GM23338 (cell line): ENCODE data around the gene TJP2. TPM values are rescaled to one million over a fixed set of nuclear protein-coding genes. Genes with fewer than 3 reads are reported as not detected.
A peak's percentile ranks its signal among the peaks of the same experiment; 100 is the strongest.

ENCODE experiments used
- ATAC-seq: fragments of 200-7000 bp; cut with Tn5 transposase; 3 replicates; pipeline ENCODE4 v1.9.1; 2020
- DNase-seq: peaks from one replicate; pipeline ENCODE4 v3.0.0-alpha.2; 2015; ENCODE audit warnings: low spot score
- H2AFZ ChIP-seq: fragments of 200-600 bp; sonication (generic); 2 replicates; pipeline ENCODE4 v1.8.0; 2016; ENCODE audit warnings: antibody characterized with exemption, mild to moderate bottlenecking, moderate library complexity
- H3F3A ChIP-seq: fragments of 200-600 bp; sonication (generic); replicated peaks from 2 replicates; pipeline ENCODE4 v1.8.0; 2017; ENCODE audit warnings: antibody characterized with exemption, mixed run types, low read depth
- H3K27ac ChIP-seq: fragments of 200-600 bp; sonication (generic); 2 replicates; pipeline ENCODE4 v1.6.1; 2016; ENCODE audit warnings: low read depth
- H3K27me3 ChIP-seq: fragments of 200-600 bp; sonication (generic); 2 replicates; pipeline ENCODE4 v1.8.0; 2016; ENCODE audit warnings: mild to moderate bottlenecking, mixed run types, moderate library complexity; ENCODE audit not compliant: insufficient read depth
- H3K36me3 ChIP-seq: fragments of 200-600 bp; sonication (generic); 2 replicates; pipeline ENCODE4 v1.8.0; 2016; ENCODE audit warnings: mild to moderate bottlenecking; ENCODE audit not compliant: insufficient read depth
- H3K4me1 ChIP-seq: fragments of 200-600 bp; sonication (generic); 2 replicates; pipeline ENCODE4 v1.8.0; 2016; ENCODE audit warnings: mild to moderate bottlenecking, moderate library complexity; ENCODE audit not compliant: insufficient read depth
- H3K4me2 ChIP-seq: fragments of 200-600 bp; sonication (generic); 2 replicates; pipeline ENCODE4 v1.7.1; 2017; ENCODE audit warnings: mixed run types
- H3K4me3 ChIP-seq: fragments of 200-600 bp; sonication (generic); 2 replicates; pipeline ENCODE4 v1.6.1; 2016; ENCODE audit warnings: mixed run types
- H3K79me2 ChIP-seq: fragments of 200-600 bp; sonication (generic); replicated peaks from 2 replicates; pipeline ENCODE4 v1.8.0; 2017; ENCODE audit warnings: mild to moderate bottlenecking; ENCODE audit not compliant: insufficient read depth
- H3K9me2 ChIP-seq: fragments of 200-600 bp; sonication (generic); 2 replicates; pipeline ENCODE4 v1.8.0; 2017; ENCODE audit not compliant: insufficient read depth
- H4K20me1 ChIP-seq: fragments of 200-600 bp; sonication (generic); replicated peaks from 2 replicates; pipeline ENCODE4 v1.8.0; 2017; ENCODE audit warnings: mild to moderate bottlenecking; ENCODE audit not compliant: insufficient read depth
- H3K27ac Mint-ChIP-seq: 2 replicates; pipeline ENCODE4 v1.8.0; 2020; ENCODE audit warnings: inconsistent platforms, mild to moderate bottlenecking, moderate library complexity, mixed read lengths
- H3K27me3 Mint-ChIP-seq: 3 replicates; pipeline ENCODE4 v1.8.0; 2022; ENCODE audit warnings: low read depth, mild to moderate bottlenecking, moderate library complexity, mixed read lengths, inconsistent platforms; ENCODE audit not compliant: insufficient read depth, poor library complexity
- H3K36me3 Mint-ChIP-seq: 3 replicates; pipeline ENCODE4 v1.8.0; 2021; ENCODE audit warnings: low read depth, mild to moderate bottlenecking, inconsistent platforms, moderate library complexity, mixed read lengths
- H3K4me1 Mint-ChIP-seq: 3 replicates; pipeline ENCODE4 v1.8.0; 2020; ENCODE audit warnings: mild to moderate bottlenecking, inconsistent platforms, mixed read lengths
- H3K4me3 Mint-ChIP-seq: 3 replicates; pipeline ENCODE4 v1.8.0; 2021; ENCODE audit warnings: moderate library complexity, mild to moderate bottlenecking, inconsistent platforms, mixed read lengths
- H3K9me3 Mint-ChIP-seq: 3 replicates; pipeline ENCODE4 v1.8.0; 2020; ENCODE audit warnings: moderate library complexity, mild to moderate bottlenecking, inconsistent platforms, mixed read lengths
- CREB1 ChIP-seq: fragments of 250-450 bp; sonication (Bioruptor Pico); IDR thresholded peaks from 2 replicates; pipeline ENCODE4 v1.5.0; 2020; ENCODE audit warnings: low read depth, mild to moderate bottlenecking, moderate library complexity
- ETS1 ChIP-seq: IDR thresholded peaks from 2 replicates; pipeline ENCODE4 v1.6.1; 2016; ENCODE audit warnings: antibody characterized with exemption
- EZH2 ChIP-seq: fragments of 200-600 bp; sonication (generic); IDR thresholded peaks from one replicate; pipeline ENCODE4 v1.8.0; 2017; ENCODE audit warnings: antibody characterized with exemption, mild to moderate bottlenecking, low read depth; ENCODE audit not compliant: unreplicated experiment
- EZH2phosphoT487 ChIP-seq: fragments of 200-600 bp; sonication (generic); IDR thresholded peaks from one replicate; pipeline ENCODE4 v1.8.1; 2018; ENCODE audit warnings: antibody characterized with exemption; ENCODE audit not compliant: unreplicated experiment
- NANOG ChIP-seq: IDR thresholded peaks from 2 replicates; pipeline ENCODE4 v1.6.1; 2016; ENCODE audit warnings: antibody characterized with exemption, borderline replicate concordance
- POLR2AphosphoS5 ChIP-seq: IDR thresholded peaks from 2 replicates; pipeline ENCODE4 v1.6.1; 2016; ENCODE audit warnings: antibody characterized with exemption, low read depth
- REST ChIP-seq: IDR thresholded peaks from one replicate; pipeline ENCODE4 v1.6.1; 2018; ENCODE audit warnings: antibody characterized with exemption; ENCODE audit not compliant: unreplicated experiment
- STAT1 ChIP-seq: IDR thresholded peaks from one replicate; pipeline ENCODE4 v1.6.1; 2016; ENCODE audit warnings: antibody characterized with exemption; ENCODE audit not compliant: unreplicated experiment
- ZNF114 ChIP-seq: fragments of 250-450 bp; sonication (Bioruptor Pico); IDR thresholded peaks from 2 replicates; pipeline ENCODE4 v1.5.0; 2020; ENCODE audit warnings: mild to moderate bottlenecking, moderate library complexity
- ZNF331 ChIP-seq: fragments of 250-450 bp; sonication (Bioruptor Pico); IDR thresholded peaks from 2 replicates; pipeline ENCODE4 v1.5.0; 2020; ENCODE audit warnings: low read depth, mild to moderate bottlenecking, moderate library complexity
- polyA plus RNA-seq: library from polyadenylated mRNA; unstranded; fragments of >200 nt; fragmentation: Nextera tagmentation; extraction: Ambion mirVana; gene quantifications from 2 replicates; pipeline ENCODE4 v1.2.1, GENCODE V29; 2016
- total RNA-seq: library from RNA; depleted of rRNA; stranded (reverse); fragments of >200 nt; shearing (Covaris generic); gene quantifications from 2 replicates; pipeline ENCODE4 v1.2.3, GENCODE V29; 2014
- TF ChIP-seq, protein P1 (sequence below): fragments of 250-450 bp; sonication (Bioruptor Pico); IDR thresholded peaks from 2 replicates; pipeline ENCODE4 v1.5.0; 2020; ENCODE audit warnings: mild to moderate bottlenecking, moderate library complexity

Gene TJP2
- total and polyA plus RNA-seq, 2 experiments from 2014 or later = 37.6 to 234 TPM

DNA sequence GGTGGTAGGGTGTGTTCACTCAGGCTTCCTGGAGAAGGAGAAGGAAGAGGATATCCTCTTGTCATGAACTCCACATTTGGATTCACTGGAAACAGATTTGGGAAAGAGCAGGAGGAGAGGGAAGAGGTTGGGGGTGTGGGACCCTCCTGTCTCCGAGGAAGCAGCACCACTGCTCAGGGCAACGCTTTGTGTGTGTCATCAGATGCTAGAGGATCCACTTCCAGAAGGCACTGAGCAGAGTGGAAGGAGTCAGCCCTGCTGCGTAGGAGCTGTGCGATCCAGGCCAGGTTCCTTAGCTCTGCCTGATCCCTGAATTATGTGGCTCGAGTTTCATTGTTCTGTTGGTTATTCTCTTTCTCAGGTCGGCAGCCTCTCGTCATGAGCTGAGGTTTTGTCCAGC lies 37.3 kb upstream of the TJP2 start:
- Histone ChIP-seq H3K9me2 (no peaks in the 10 kb centered on the region), H3K27me3 (no peaks in the 10 kb centered on the region), H4K20me1 (peaks cover 30% of the 10 kb centered on the region), H3F3A (0 out of 2 replicates have a peak, but pooled peaks cover 4% of the 10 kb centered on the region), H3K79me2 (peaks cover 98% of the 10 kb centered on the region), H2AFZ (no peak overlapping the region), H3K36me3 (peaks cover 8% of the 10 kb centered on the region; the same call in 1 of the 2 replicates), H3K4me2 (no peak overlapping the region), H3K4me3 (no peak overlapping the region), H3K4me1 (peaks cover 27% of the 10 kb centered on the region), H3K27ac (no peak overlapping the region)
- Mint-ChIP-seq H3K4me1 (peaks cover 30% of the 10 kb centered on the region), H3K4me3 (no peak overlapping the region; the same call in 2 of the 3 replicates), H3K36me3 (peaks cover 29% of the 10 kb centered on the region), H3K27me3 (peaks cover 2% of the 10 kb centered on the region), H3K27ac (peak overlapping the region; percentile 69), H3K9me3 (no peaks in the 10 kb centered on the region)
- ATAC-seq (peak; percentile 22; the same call in 2 of the 3 replicates), DNase-seq (no peak)
- TF ChIP-seq CREB1 (CRISPR knock-in tag) (no peak), REST (no peak), ZNF114 (no peak), ZNF331 (CRISPR knock-in tag) (no peak), STAT1 (no peak), EZH2 (no peak), NANOG (no peak), EZH2phosphoT487 (no peak), ETS1 (no peak), POLR2AphosphoS5 (no peak)
- TF ChIP-seq, protein P1, sequence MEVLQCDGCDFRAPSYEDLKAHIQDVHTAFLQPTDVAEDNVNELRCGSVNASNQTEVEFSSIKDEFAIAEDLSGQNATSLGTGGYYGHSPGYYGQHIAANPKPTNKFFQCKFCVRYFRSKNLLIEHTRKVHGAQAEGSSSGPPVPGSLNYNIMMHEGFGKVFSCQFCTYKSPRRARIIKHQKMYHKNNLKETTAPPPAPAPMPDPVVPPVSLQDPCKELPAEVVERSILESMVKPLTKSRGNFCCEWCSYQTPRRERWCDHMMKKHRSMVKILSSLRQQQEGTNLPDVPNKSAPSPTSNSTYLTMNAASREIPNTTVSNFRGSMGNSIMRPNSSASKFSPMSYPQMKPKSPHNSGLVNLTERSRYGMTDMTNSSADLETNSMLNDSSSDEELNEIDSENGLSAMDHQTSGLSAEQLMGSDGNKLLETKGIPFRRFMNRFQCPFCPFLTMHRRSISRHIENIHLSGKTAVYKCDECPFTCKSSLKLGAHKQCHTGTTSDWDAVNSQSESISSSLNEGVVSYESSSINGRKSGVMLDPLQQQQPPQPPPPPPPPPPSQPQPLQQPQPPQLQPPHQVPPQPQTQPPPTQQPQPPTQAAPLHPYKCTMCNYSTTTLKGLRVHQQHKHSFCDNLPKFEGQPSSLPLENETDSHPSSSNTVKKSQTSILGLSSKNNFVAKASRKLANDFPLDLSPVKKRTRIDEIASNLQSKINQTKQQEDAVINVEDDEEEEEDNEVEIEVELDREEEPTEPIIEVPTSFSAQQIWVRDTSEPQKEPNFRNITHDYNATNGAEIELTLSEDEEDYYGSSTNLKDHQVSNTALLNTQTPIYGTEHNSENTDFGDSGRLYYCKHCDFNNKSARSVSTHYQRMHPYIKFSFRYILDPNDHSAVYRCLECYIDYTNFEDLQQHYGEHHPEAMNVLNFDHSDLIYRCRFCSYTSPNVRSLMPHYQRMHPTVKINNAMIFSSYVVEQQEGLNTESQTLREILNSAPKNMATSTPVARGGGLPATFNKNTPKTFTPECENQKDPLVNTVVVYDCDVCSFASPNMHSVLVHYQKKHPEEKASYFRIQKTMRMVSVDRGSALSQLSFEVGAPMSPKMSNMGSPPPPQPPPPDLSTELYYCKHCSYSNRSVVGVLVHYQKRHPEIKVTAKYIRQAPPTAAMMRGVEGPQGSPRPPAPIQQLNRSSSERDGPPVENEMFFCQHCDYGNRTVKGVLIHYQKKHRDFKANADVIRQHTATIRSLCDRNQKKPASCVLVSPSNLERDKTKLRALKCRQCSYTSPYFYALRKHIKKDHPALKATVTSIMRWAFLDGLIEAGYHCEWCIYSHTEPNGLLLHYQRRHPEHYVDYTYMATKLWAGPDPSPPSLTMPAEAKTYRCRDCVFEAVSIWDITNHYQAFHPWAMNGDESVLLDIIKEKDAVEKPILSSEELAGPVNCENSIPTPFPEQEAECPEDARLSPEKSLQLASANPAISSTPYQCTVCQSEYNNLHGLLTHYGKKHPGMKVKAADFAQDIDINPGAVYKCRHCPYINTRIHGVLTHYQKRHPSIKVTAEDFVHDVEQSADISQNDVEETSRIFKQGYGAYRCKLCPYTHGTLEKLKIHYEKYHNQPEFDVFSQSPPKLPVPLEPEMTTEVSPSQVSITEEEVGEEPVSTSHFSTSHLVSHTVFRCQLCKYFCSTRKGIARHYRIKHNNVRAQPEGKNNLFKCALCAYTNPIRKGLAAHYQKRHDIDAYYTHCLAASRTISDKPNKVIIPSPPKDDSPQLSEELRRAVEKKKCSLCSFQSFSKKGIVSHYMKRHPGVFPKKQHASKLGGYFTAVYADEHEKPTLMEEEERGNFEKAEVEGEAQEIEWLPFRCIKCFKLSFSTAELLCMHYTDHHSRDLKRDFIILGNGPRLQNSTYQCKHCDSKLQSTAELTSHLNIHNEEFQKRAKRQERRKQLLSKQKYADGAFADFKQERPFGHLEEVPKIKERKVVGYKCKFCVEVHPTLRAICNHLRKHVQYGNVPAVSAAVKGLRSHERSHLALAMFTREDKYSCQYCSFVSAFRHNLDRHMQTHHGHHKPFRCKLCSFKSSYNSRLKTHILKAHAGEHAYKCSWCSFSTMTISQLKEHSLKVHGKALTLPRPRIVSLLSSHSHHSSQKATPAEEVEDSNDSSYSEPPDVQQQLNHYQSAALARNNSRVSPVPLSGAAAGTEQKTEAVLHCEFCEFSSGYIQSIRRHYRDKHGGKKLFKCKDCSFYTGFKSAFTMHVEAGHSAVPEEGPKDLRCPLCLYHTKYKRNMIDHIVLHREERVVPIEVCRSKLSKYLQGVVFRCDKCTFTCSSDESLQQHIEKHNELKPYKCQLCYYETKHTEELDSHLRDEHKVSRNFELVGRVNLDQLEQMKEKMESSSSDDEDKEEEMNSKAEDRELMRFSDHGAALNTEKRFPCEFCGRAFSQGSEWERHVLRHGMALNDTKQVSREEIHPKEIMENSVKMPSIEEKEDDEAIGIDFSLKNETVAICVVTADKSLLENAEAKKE (CRISPR knock-in tag) = no peak
